Stomach (tissue), 9 donors: ENCODE data around the gene LDB2. TPM values are rescaled to one million over a fixed set of nuclear protein-coding genes. Genes with fewer than 3 reads are reported as not detected.

ENCODE experiments used
- DNase-seq, 2 donors: peaks; one replicate each; pipeline versions ENCODE4 v3.0.0 to v3.0.0-alpha.2; 2013 to 2019
- H3K27ac ChIP-seq, 5 donors: fragments of 200-600 bp in 4 of 5; sonication (generic) in 4 of 5; one replicate each; pipeline ENCODE4 v1.5.1; 2013 to 2019; ENCODE audit warnings: mild to moderate bottlenecking in 1 of 5, moderate library complexity in 1 of 5
- H3K27me3 ChIP-seq, 3 donors: fragments of 200-600 bp; sonication (generic); one replicate each; pipeline ENCODE4 v1.5.1; 2017 to 2019; ENCODE audit warnings: mixed run types in 1 of 3
- H3K36me3 ChIP-seq, 4 donors: fragments of 200-600 bp; sonication (generic); 1 replicate in 3 of 4; 2 replicates in 1 of 4; pipeline ENCODE4 v1.5.1; 2016 to 2019
- H3K4me1 ChIP-seq, 4 donors: fragments of 200-600 bp; sonication (generic); one replicate each; pipeline ENCODE4 v1.5.1; 2016 to 2019
- H3K4me3 ChIP-seq, 4 donors: fragments of 200-600 bp; sonication (generic) in 3 of 4; one replicate each; pipeline ENCODE4 v1.5.1; 2016 to 2019; ENCODE audit warnings: mild to moderate bottlenecking in 1 of 4
- H3K9me3 ChIP-seq, 4 donors: fragments of 200-600 bp; sonication (generic); one replicate each; pipeline ENCODE4 v1.5.1; 2016 to 2019
- CTCF ChIP-seq, 7 experiments: fragments of 450-650 bp in 4 of 7; fragments of 200-600 bp in 3 of 7; sonication (generic) in 3 of 7; IDR thresholded peaks; one replicate each; pipeline ENCODE4 v1.5.1; 2016 to 2019; ENCODE audit warnings: antibody characterized with exemption in 7 of 7, control low read depth in 2 of 7, mild to moderate bottlenecking in 1 of 7
- EP300 ChIP-seq: sonication (generic); formaldehyde crosslinking; IDR thresholded peaks from one replicate; pipeline ENCODE4 v1.6.1; 2017; ENCODE audit warnings: antibody characterized with exemption
- POLR2A ChIP-seq, 4 donors: fragments of 450-650 bp; IDR thresholded peaks; one replicate each; pipeline ENCODE4 v1.6.1; 2016; ENCODE audit warnings: antibody characterized with exemption in 4 of 4, control low read depth in 2 of 4, mild to moderate bottlenecking in 1 of 4, moderate library complexity in 1 of 4
- POLR2AphosphoS5 ChIP-seq, 3 donors: sonication (generic); formaldehyde crosslinking; IDR thresholded peaks; one replicate each; pipeline ENCODE4 v1.6.1; 2016; ENCODE audit warnings: antibody characterized with exemption in 3 of 3
- WGBS, 5 donors: extraction: QIAGEN DNeasy Blood & Tissue Kit in 3 of 5; methylation state at CpG; one replicate each; pipeline versions ENCODE4 v1.1.5 to v1.1.7; 2013 to 2018; 5-methylcytosine and 5-hydroxymethylcytosine counted together
- intact Hi-C: fragments of 100-400 bp; cut with DNase I; formaldehyde crosslinking; loops from one replicate; pipeline ENCODE4 v1.15.1; 2023; ENCODE audit warnings: low total_unique reads
- polyA plus RNA-seq, 3 donors: library from polyadenylated mRNA; stranded (reverse); fragments of 200-250 nt; gene quantifications; one replicate each; pipeline ENCODE4 v1.2.3, GENCODE V29; 2013
- total RNA-seq, 5 donors: library from RNA; depleted of rRNA; stranded (reverse); fragments of >200 nt; gene quantifications; one replicate each; pipeline versions ENCODE4 v1.1.0 to v1.2.3, GENCODE V29; 2014 to 2016
- donor health status: healthy with polysubstance abuse.
- donor health status: Bipolar disorder and iron deficiency.
- donor health status: healthy.

The LDB2 gene
- total and polyA plus RNA-seq, 8 donors = 6.2 to 63.3 (median 12.8) TPM

GRCh38 chr4:16691450-16691849 lies 207.0 kb downstream of the LDB2 start:
- Histone ChIP-seq H3K4me3 (no peak overlapping the region), H3K27ac (no peak overlapping the region), H3K4me1 (peaks cover 0 to 29% (median 8%) of the 10 kb centered on the region in 4 donors), H3K36me3 (no peaks in the 10 kb centered on the region), H3K9me3 (no peaks in the 10 kb centered on the region), H3K27me3 (no peaks in the 10 kb centered on the region)
- DNase-seq = peak in 1 of 2 donors; percentile 41
- intact Hi-C loops = no loop called here
- TF ChIP-seq POLR2AphosphoS5 (IDR thresholded peaks at IDR 0.05) = no peak
- no peak for TF ChIP-seq EP300
- no peak for TF ChIP-seq POLR2A (IDR thresholded peaks at IDR 0.05)
- TF ChIP-seq CTCF (IDR thresholded peaks at IDR 0.05) = no peak
- WGBS, 5 donors = 70 to 88% (median 87%) methylated on average over 1 of the region's 1 CpG

GRCh38 chr4:16687845-16688244 lies 210.6 kb downstream of the LDB2 start:
- H3K4me1 ChIP-seq = peaks cover 0 to 25% (median 10%) of the 10 kb centered on the region in 4 donors
- no peak for TF ChIP-seq POLR2A (IDR thresholded peaks at IDR 0.05)
- no peak for TF ChIP-seq EP300
- no peak for TF ChIP-seq CTCF (IDR thresholded peaks at IDR 0.05)
- no peak for TF ChIP-seq POLR2AphosphoS5 (IDR thresholded peaks at IDR 0.05)
- no peaks in the 10 kb centered on the region for H3K27me3 ChIP-seq
- 68 to 86% (median 82%) methylated on average over 3 of the region's 3 CpGs for WGBS, 5 donors
- no peak overlapping the region for H3K4me3 ChIP-seq
- intact Hi-C loops = no loop called here
- no peaks in the 10 kb centered on the region for H3K9me3 ChIP-seq
- no peak overlapping the region for H3K27ac ChIP-seq
- DNase-seq = no peak
- H3K36me3 ChIP-seq = no peaks in the 10 kb centered on the region

GRCh38 chr4:16687011-16687410 lies 211.4 kb downstream of the LDB2 start:
- Histone ChIP-seq H3K36me3 (no peaks in the 10 kb centered on the region), H3K27me3 (no peaks in the 10 kb centered on the region), H3K4me3 (no peak overlapping the region), H3K9me3 (no peaks in the 10 kb centered on the region), H3K27ac (no peak overlapping the region), H3K4me1 (peaks cover 0 to 17% (median 6%) of the 10 kb centered on the region in 4 donors)
- TF ChIP-seq POLR2A (IDR thresholded peaks at IDR 0.05) = no peak
- TF ChIP-seq CTCF (IDR thresholded peaks at IDR 0.05) = no peak
- no peak for TF ChIP-seq POLR2AphosphoS5 (IDR thresholded peaks at IDR 0.05)
- no peak for TF ChIP-seq EP300
- WGBS, 5 donors = 81 to 94% (median 88%) methylated on average over 2 of the region's 2 CpGs
- intact Hi-C loops = no loop called here
- no peak for DNase-seq

GRCh38 chr4:16686195-16686594 lies 212.2 kb downstream of the LDB2 start:
- Histone ChIP-seq H3K9me3 (no peaks in the 10 kb centered on the region), H3K4me3 (no peak overlapping the region), H3K36me3 (no peaks in the 10 kb centered on the region), H3K27me3 (no peaks in the 10 kb centered on the region), H3K4me1 (peaks cover 0 to 13% (median 6%) of the 10 kb centered on the region in 4 donors), H3K27ac (no peak overlapping the region)
- intact Hi-C loops = no loop called here
- 65 to 84% (median 83%) methylated on average over 2 of the region's 2 CpGs for WGBS, 5 donors
- TF ChIP-seq POLR2AphosphoS5 (IDR thresholded peaks at IDR 0.05) (no peak), EP300 (no peak), POLR2A (IDR thresholded peaks at IDR 0.05) (no peak), CTCF (IDR thresholded peaks at IDR 0.05) (no peak)
- DNase-seq = peak in 1 of 2 donors; percentile 32
